GM12878 (cell line): Measurements from ENCODE around the gene HMGB2. TPM values are rescaled to one million over a fixed set of nuclear protein-coding genes. Genes with fewer than 3 reads are reported as not detected.
A peak's percentile ranks its signal among the peaks of the same experiment; 100 is the strongest.

ENCODE experiments used
- HDAC2 ChIP-seq: fragments of 200-600 bp; sonication (generic); IDR thresholded peaks from 2 replicates; pipeline ENCODE4 v1.6.1; 2017
- IRF4 ChIP-seq: IDR thresholded peaks from 2 replicates; pipeline ENCODE4 v1.6.1; 2011; ENCODE audit warnings: low read depth, low read length
- KLF5 ChIP-seq: fragments of 450-650 bp; IDR thresholded peaks from 2 replicates; pipeline ENCODE4 v1.6.1; 2014; ENCODE audit warnings: mild to moderate bottlenecking; ENCODE audit not compliant: partially characterized antibody
- LARP7 ChIP-seq: fragments of 450-650 bp; IDR thresholded peaks from 2 replicates; pipeline ENCODE4 v1.6.1; 2017; ENCODE audit warnings: mild to moderate bottlenecking
- NBN ChIP-seq: fragments of 450-650 bp; IDR thresholded peaks from 2 replicates; pipeline ENCODE4 v1.6.1; 2016
- RELA ChIP-seq: fragments of 450-650 bp; IDR thresholded peaks from 2 replicates; pipeline ENCODE4 v1.8.0; 2014; ENCODE audit warnings: borderline replicate concordance; ENCODE audit not compliant: partially characterized antibody
- RFX5 ChIP-seq: IDR thresholded peaks from 2 replicates; pipeline ENCODE4 v1.6.1; 2011; ENCODE audit warnings: low read depth, low read length, improper control_type of control experiment
- SMAD5 ChIP-seq: IDR thresholded peaks from 2 replicates; pipeline ENCODE4 v1.6.1; 2016; ENCODE audit warnings: antibody characterized with exemption, low read depth
- SP1 ChIP-seq: IDR thresholded peaks from one replicate; pipeline ENCODE4 v1.6.1; 2011; ENCODE audit warnings: low read depth, low read length
- SPI1 ChIP-seq: IDR thresholded peaks from 2 replicates; pipeline ENCODE4 v1.6.1; 2011; ENCODE audit warnings: low read depth, mild to moderate bottlenecking, low read length, moderate library complexity, borderline replicate concordance; ENCODE audit not compliant: insufficient read depth
- SREBF1 ChIP-seq: IDR thresholded peaks from 2 replicates; pipeline ENCODE4 v1.6.1; 2012; ENCODE audit warnings: mild to moderate bottlenecking, low read length
- TCF3 ChIP-seq: IDR thresholded peaks from 2 replicates; pipeline ENCODE4 v1.6.1; 2012; ENCODE audit warnings: low read depth, mild to moderate bottlenecking, low read length, borderline replicate concordance; ENCODE audit not compliant: insufficient read depth
- YBX1 ChIP-seq: fragments of 450-650 bp; IDR thresholded peaks from 2 replicates; pipeline ENCODE4 v1.6.1; 2016; ENCODE audit warnings: antibody characterized with exemption
- ZNF384 ChIP-seq: IDR thresholded peaks from 2 replicates; pipeline ENCODE4 v1.6.1; 2012; ENCODE audit warnings: low read depth, mild to moderate bottlenecking, low read length, improper control_type of control experiment, borderline replicate concordance
- ZZZ3 ChIP-seq: IDR thresholded peaks from 2 replicates; pipeline ENCODE4 v1.6.1; 2011; ENCODE audit warnings: low read depth; ENCODE audit not compliant: control insufficient read depth, insufficient read length
- polyA plus RNA-seq, 11 experiments: library from polyadenylated mRNA; depleted of rRNA in 4 of 11; unstranded in 6 of 11; stranded (reverse) in 5 of 11; fragments of >200 nt; fragmentation: Nextera tagmentation in 4 of 11; fragmentation: Illumina TruSeq in 1 of 11; extraction: Ambion mirVana in 4 of 11; extraction: Trizol in 1 of 11; gene quantifications; 1 replicate in 1 of 11; 2 replicates in 10 of 11; pipeline versions ENCODE4 v1.2.1 to v1.2.3, GENCODE V29; 2011 to 2016; ENCODE audit warnings: inconsistent platforms in 2 of 11, missing spikeins in 2 of 11, low read depth in 1 of 11
- total RNA-seq, 4 experiments: library from RNA; depleted of rRNA in 3 of 4; stranded (reverse); fragments of >200 nt in 3 of 4; fragmentation: Illumina TruSeq in 1 of 4; extraction: Trizol in 1 of 4; gene quantifications; 2 replicates each; pipeline versions ENCODE4 v1.2.1 to v1.2.3, GENCODE V29; 2013 to 2021
- TF ChIP-seq, protein P1 (sequence below): fragments of 150-350 bp; IDR thresholded peaks from 2 replicates; pipeline ENCODE4 v1.6.1; 2016; ENCODE audit warnings: low read depth, low read length
- TF ChIP-seq, protein P2 (sequence below): IDR thresholded peaks from 2 replicates; pipeline ENCODE4 v1.6.1; 2012; ENCODE audit warnings: low read depth, low read length, improper control_type of control experiment
- TF ChIP-seq, protein P3 (sequence below): fragments of 450-650 bp; IDR thresholded peaks from 2 replicates; pipeline ENCODE4 v1.6.1; 2017; ENCODE audit warnings: antibody characterized with exemption, mild to moderate bottlenecking, moderate library complexity
- TF ChIP-seq, protein P4 (sequence below), 3 experiments: IDR thresholded peaks in 2 of 3; conservative IDR thresholded peaks in 1 of 3; 2 replicates each; pipeline ENCODE4 v1.5.1; 2011; ENCODE audit warnings: low read depth in 3 of 3, low read length in 3 of 3, mild to moderate bottlenecking in 3 of 3, control low read depth in 2 of 3, moderate library complexity in 2 of 3, inconsistent platforms in 1 of 3, mixed read lengths in 1 of 3; ENCODE audit not compliant: control insufficient read depth in 2 of 3, insufficient read depth in 1 of 3; ENCODE audit errors: extremely low read depth in 1 of 3
- TF ChIP-seq, protein P5 (sequence below): IDR thresholded peaks from 2 replicates; pipeline ENCODE4 v1.6.1; 2012; ENCODE audit warnings: low read depth, low read length, improper control_type of control experiment

HMGB2 gene
- total and polyA plus RNA-seq, 10 of the 15 experiments (the other 5 are each of a cell fraction or from before 2014, with no cell fraction given) = 260 to 961 (median 668) TPM

DNA sequence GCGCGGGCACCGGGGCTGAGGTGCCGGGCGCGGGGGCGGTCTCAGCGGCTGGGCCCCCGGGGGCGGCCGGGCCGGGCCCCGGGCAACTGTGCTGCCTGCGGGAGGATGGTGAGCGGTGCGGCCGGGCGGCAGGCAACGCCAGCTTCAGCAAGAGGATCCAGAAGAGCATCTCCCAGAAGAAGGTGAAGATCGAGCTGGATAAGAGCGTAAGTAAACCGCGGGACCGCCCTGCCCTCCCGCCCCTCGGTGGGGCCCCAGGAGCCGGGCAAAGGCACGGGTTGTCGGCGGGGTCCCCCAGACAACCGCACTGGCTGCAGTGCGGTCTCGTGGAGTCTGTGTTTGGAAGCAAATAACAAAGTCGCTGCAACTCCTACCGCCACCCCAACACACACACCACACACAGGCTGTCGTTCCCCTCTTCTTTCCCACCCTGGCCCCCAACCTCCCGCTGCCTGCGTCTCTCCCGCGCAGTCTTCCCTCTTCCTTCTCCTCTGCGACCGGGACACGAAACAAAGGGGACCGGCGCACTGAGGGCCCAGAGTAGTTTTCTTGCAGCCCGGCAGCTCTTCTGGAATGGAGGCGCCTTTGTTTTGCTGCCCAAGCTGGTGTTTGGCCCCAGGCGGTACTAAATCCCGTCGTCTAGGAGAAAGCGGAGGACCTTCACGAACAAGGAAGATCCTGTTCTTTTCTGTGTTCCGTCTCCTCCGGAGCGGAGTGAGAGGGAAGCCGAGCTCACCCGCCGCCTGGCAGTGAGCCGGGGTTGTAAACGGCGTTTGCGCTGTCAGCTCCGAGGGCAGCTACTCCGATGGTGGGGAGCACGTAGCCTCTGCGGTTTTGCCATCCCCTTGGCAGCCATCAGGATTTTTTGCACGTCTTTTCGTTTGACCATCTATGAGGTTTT is 37.4 kb upstream of the HMGB2 start (continued):
- TF ChIP-seq, protein P1, sequence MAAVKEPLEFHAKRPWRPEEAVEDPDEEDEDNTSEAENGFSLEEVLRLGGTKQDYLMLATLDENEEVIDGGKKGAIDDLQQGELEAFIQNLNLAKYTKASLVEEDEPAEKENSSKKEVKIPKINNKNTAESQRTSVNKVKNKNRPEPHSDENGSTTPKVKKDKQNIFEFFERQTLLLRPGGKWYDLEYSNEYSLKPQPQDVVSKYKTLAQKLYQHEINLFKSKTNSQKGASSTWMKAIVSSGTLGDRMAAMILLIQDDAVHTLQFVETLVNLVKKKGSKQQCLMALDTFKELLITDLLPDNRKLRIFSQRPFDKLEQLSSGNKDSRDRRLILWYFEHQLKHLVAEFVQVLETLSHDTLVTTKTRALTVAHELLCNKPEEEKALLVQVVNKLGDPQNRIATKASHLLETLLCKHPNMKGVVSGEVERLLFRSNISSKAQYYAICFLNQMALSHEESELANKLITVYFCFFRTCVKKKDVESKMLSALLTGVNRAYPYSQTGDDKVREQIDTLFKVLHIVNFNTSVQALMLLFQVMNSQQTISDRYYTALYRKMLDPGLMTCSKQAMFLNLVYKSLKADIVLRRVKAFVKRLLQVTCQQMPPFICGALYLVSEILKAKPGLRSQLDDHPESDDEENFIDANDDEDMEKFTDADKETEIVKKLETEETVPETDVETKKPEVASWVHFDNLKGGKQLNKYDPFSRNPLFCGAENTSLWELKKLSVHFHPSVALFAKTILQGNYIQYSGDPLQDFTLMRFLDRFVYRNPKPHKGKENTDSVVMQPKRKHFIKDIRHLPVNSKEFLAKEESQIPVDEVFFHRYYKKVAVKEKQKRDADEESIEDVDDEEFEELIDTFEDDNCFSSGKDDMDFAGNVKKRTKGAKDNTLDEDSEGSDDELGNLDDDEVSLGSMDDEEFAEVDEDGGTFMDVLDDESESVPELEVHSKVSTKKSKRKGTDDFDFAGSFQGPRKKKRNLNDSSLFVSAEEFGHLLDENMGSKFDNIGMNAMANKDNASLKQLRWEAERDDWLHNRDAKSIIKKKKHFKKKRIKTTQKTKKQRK = no peak
- TF ChIP-seq ZNF384 (no peak), RELA (no peak), IRF4 (no peak), ZZZ3 (no peak), HDAC2 (no peak), SPI1 (no peak), NBN (no peak), SMAD5 (no peak), LARP7 (0 out of 2 replicates have a peak, but pooled peaks have one; percentile 47), RFX5 (no peak), KLF5 (no peak), SREBF1 (no peak), TCF3 (no peak), YBX1 (no peak), SP1 (no peak)
- TF ChIP-seq, protein P2, sequence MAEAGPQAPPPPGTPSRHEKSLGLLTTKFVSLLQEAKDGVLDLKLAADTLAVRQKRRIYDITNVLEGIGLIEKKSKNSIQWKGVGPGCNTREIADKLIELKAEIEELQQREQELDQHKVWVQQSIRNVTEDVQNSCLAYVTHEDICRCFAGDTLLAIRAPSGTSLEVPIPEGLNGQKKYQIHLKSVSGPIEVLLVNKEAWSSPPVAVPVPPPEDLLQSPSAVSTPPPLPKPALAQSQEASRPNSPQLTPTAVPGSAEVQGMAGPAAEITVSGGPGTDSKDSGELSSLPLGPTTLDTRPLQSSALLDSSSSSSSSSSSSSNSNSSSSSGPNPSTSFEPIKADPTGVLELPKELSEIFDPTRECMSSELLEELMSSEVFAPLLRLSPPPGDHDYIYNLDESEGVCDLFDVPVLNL = no peak
- TF ChIP-seq, protein P3, sequence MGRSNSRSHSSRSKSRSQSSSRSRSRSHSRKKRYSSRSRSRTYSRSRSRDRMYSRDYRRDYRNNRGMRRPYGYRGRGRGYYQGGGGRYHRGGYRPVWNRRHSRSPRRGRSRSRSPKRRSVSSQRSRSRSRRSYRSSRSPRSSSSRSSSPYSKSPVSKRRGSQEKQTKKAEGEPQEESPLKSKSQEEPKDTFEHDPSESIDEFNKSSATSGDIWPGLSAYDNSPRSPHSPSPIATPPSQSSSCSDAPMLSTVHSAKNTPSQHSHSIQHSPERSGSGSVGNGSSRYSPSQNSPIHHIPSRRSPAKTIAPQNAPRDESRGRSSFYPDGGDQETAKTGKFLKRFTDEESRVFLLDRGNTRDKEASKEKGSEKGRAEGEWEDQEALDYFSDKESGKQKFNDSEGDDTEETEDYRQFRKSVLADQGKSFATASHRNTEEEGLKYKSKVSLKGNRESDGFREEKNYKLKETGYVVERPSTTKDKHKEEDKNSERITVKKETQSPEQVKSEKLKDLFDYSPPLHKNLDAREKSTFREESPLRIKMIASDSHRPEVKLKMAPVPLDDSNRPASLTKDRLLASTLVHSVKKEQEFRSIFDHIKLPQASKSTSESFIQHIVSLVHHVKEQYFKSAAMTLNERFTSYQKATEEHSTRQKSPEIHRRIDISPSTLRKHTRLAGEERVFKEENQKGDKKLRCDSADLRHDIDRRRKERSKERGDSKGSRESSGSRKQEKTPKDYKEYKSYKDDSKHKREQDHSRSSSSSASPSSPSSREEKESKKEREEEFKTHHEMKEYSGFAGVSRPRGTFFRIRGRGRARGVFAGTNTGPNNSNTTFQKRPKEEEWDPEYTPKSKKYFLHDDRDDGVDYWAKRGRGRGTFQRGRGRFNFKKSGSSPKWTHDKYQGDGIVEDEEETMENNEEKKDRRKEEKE = no peak
- TF ChIP-seq, protein P4, sequence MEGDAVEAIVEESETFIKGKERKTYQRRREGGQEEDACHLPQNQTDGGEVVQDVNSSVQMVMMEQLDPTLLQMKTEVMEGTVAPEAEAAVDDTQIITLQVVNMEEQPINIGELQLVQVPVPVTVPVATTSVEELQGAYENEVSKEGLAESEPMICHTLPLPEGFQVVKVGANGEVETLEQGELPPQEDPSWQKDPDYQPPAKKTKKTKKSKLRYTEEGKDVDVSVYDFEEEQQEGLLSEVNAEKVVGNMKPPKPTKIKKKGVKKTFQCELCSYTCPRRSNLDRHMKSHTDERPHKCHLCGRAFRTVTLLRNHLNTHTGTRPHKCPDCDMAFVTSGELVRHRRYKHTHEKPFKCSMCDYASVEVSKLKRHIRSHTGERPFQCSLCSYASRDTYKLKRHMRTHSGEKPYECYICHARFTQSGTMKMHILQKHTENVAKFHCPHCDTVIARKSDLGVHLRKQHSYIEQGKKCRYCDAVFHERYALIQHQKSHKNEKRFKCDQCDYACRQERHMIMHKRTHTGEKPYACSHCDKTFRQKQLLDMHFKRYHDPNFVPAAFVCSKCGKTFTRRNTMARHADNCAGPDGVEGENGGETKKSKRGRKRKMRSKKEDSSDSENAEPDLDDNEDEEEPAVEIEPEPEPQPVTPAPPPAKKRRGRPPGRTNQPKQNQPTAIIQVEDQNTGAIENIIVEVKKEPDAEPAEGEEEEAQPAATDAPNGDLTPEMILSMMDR (IDR thresholded peaks at IDR 0.05 in 2 of 3, conservative IDR thresholded peaks at IDR 0.05 in 1 of 3; ENCODE audit: control insufficient read depth in 2 of 3, extremely low read depth in 1 of 3, insufficient read depth in 1 of 3, low read depth in 3 of 3, low read length in 3 of 3) = no peak
- TF ChIP-seq, protein P5, sequence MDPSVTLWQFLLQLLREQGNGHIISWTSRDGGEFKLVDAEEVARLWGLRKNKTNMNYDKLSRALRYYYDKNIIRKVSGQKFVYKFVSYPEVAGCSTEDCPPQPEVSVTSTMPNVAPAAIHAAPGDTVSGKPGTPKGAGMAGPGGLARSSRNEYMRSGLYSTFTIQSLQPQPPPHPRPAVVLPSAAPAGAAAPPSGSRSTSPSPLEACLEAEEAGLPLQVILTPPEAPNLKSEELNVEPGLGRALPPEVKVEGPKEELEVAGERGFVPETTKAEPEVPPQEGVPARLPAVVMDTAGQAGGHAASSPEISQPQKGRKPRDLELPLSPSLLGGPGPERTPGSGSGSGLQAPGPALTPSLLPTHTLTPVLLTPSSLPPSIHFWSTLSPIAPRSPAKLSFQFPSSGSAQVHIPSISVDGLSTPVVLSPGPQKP = no peak
